Middle frontal gyrus (tissue), 1 donor: Measurements from ENCODE around the gene GPC5.
"Not testable (repeated sequence)": the region's sequence is repeated elsewhere in the genome, so short reads cannot be mapped to it uniquely, and the experiment has no call there.

Experiments used
- DNase-seq: peaks from one replicate; pipeline ENCODE4 v3.0.0-alpha.2; 2015; ENCODE audit warnings: low spot score; ENCODE audit errors: extremely low spot score

GPC5 gene

GRCh38 chr13:92259046-92259445 is 860.6 kb downstream of the GPC5 start:
- DNase-seq = no peak

- no peak for DNase-seq
These were observed 861.1 kb downstream of the GPC5 start for GRCh38 chr13:92259523-92259922.

- DNase-seq = no peak
These were observed 861.9 kb downstream of the GPC5 start for GRCh38 chr13:92260363-92260762.

GRCh38 chr13:92262100-92262788 is 863.8 kb downstream of the GPC5 start:
- DNase-seq = no peak

- DNase-seq = no peak
These were observed 867.0 kb downstream of the GPC5 start for GRCh38 chr13:92265408-92265807.

GRCh38 chr13:92270990-92271389 is 872.6 kb downstream of the GPC5 start:
- no peak for DNase-seq

GRCh38 chr13:92272177-92272576 is 873.8 kb downstream of the GPC5 start:
- no peak for DNase-seq

GRCh38 chr13:92280986-92281385 is 882.6 kb downstream of the GPC5 start:
- DNase-seq = not testable (repeated sequence)

GRCh38 chr13:92290718-92291307 is 892.4 kb downstream of the GPC5 start:
- not testable (repeated sequence) for DNase-seq

GRCh38 chr13:92294533-92294932 is 896.1 kb downstream of the GPC5 start:
- DNase-seq = not testable (repeated sequence)

- not testable (repeated sequence) for DNase-seq
These were observed 897.8 kb downstream of the GPC5 start for GRCh38 chr13:92296154-92296671.

- DNase-seq = no peak
These were observed 899.8 kb downstream of the GPC5 start for GRCh38 chr13:92297971-92298942.

GRCh38 chr13:92300651-92301050 is 902.2 kb downstream of the GPC5 start:
- no peak for DNase-seq

- no peak for DNase-seq
These were observed 905.0 kb downstream of the GPC5 start for GRCh38 chr13:92303428-92303827.

GRCh38 chr13:92307752-92308151 is 909.3 kb downstream of the GPC5 start:
- no peak for DNase-seq

- no peak for DNase-seq
These were observed 914.4 kb downstream of the GPC5 start for GRCh38 chr13:92312823-92313222.

GRCh38 chr13:92313382-92313781 is 915.0 kb downstream of the GPC5 start:
- no peak for DNase-seq

GRCh38 chr13:92315265-92315664 is 916.8 kb downstream of the GPC5 start:
- no peak for DNase-seq

GRCh38 chr13:92316030-92316429 is 917.6 kb downstream of the GPC5 start:
- no peak for DNase-seq

GRCh38 chr13:92317066-92317465 is 918.6 kb downstream of the GPC5 start:
- DNase-seq = no peak

GRCh38 chr13:92320323-92320722 is 921.9 kb downstream of the GPC5 start:
- no peak for DNase-seq

GRCh38 chr13:92321174-92321573 is 922.8 kb downstream of the GPC5 start:
- no peak for DNase-seq
